ENCODE measurements around the gene SERPINE1. TPM values are rescaled to one million over a fixed set of nuclear protein-coding genes. Genes with fewer than 3 reads are reported as not detected.
"Not testable (repeated sequence)": the region's sequence is repeated elsewhere in the genome, so short reads cannot be mapped to it uniquely, and the experiment has no call there.

Gene SERPINE1
- total RNA-seq, 4 donors from 2014 or later: 2.4 to 8.3 (median 3.3) TPM

DNA sequence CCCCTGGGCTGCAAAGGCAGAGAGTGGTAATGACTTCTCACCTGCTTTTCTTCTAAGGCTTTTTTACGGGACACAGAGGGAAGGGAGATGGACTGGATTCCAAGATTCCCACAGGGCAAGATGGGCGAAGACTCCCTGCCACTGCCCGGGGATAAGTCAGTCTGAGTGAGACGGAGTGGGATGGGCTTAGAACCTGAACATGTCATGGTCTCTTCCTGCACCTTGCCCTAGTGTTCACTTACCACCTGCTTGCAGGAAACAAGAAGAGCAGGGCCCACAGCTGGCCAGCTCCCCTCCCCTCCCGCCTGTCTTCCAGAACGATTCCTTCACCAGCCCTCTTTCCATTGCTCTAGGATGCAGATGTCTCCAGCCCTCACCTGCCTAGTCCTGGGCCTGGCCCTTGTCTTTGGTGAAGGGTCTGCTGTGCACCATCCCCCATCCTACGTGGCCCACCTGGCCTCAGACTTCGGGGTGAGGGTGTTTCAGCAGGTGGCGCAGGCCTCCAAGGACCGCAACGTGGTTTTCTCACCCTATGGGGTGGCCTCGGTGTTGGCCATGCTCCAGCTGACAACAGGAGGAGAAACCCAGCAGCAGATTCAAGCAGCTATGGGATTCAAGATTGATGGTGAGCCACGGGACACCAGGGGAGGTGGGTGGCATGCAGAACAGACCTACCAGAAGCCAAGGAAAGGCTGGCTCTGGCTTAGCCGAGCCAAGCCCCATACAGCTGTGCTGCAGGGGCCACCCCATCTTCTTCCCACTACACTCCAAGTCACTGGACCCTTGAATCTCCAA is 1.3 kb downstream of the SERPINE1 start:
- Histone ChIP-seq H3K27me3 (no peaks in the 10 kb centered on the region), H3K36me3 (no peaks in the 10 kb centered on the region), H3K4me3 (peak overlapping the region in 1 of 4 donors; percentile 19), H3K4me1 (peaks cover 0 to 30% (median 6%) of the 10 kb centered on the region in 4 donors), H3K27ac (no peak overlapping the region), H3K9me3 (no peaks in the 10 kb centered on the region)
- no peak for TF ChIP-seq POLR2A (IDR thresholded peaks at IDR 0.05)
- TF ChIP-seq, protein P1, sequence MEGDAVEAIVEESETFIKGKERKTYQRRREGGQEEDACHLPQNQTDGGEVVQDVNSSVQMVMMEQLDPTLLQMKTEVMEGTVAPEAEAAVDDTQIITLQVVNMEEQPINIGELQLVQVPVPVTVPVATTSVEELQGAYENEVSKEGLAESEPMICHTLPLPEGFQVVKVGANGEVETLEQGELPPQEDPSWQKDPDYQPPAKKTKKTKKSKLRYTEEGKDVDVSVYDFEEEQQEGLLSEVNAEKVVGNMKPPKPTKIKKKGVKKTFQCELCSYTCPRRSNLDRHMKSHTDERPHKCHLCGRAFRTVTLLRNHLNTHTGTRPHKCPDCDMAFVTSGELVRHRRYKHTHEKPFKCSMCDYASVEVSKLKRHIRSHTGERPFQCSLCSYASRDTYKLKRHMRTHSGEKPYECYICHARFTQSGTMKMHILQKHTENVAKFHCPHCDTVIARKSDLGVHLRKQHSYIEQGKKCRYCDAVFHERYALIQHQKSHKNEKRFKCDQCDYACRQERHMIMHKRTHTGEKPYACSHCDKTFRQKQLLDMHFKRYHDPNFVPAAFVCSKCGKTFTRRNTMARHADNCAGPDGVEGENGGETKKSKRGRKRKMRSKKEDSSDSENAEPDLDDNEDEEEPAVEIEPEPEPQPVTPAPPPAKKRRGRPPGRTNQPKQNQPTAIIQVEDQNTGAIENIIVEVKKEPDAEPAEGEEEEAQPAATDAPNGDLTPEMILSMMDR (IDR thresholded peaks at IDR 0.05): no peak
- DNase-seq: no peak

DNA sequence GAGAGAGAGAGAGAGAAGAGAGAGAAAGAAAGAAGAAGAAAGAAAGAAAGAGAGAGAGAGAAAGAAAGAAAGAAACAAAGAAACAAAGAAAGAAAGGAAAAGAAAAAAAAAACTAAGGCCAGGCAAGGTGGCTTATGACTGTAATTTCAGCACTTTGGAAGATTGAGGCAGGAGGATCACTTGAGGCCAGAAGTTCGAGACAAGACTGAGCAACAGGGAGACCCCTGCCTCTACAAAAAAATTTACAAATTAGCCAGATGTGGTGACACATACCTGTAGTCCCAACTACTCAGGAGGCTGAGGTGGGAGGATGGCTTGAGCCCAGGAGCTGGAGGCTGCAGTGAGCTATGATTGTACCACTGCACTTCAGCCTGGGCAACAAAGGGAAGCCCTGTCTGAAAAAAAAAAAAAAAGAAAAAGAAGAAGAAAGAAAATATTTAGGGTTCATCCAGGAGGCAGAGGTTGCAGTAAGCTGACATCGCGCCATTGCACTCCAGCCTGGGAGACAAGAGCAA is 2.8 kb downstream of the SERPINE1 start:
- Histone ChIP-seq H3K4me1 (peaks cover 0 to 24% (median 6%) of the 10 kb centered on the region in 4 donors), H3K27ac (no peak overlapping the region), H3K27me3 (no peaks in the 10 kb centered on the region), H3K36me3 (no peaks in the 10 kb centered on the region), H3K4me3 (no peak overlapping the region), H3K9me3 (no peaks in the 10 kb centered on the region)
- no peak for DNase-seq
- TF ChIP-seq, protein P1 (IDR thresholded peaks at IDR 0.05): no peak
- TF ChIP-seq POLR2A (IDR thresholded peaks at IDR 0.05): no peak

DNA sequence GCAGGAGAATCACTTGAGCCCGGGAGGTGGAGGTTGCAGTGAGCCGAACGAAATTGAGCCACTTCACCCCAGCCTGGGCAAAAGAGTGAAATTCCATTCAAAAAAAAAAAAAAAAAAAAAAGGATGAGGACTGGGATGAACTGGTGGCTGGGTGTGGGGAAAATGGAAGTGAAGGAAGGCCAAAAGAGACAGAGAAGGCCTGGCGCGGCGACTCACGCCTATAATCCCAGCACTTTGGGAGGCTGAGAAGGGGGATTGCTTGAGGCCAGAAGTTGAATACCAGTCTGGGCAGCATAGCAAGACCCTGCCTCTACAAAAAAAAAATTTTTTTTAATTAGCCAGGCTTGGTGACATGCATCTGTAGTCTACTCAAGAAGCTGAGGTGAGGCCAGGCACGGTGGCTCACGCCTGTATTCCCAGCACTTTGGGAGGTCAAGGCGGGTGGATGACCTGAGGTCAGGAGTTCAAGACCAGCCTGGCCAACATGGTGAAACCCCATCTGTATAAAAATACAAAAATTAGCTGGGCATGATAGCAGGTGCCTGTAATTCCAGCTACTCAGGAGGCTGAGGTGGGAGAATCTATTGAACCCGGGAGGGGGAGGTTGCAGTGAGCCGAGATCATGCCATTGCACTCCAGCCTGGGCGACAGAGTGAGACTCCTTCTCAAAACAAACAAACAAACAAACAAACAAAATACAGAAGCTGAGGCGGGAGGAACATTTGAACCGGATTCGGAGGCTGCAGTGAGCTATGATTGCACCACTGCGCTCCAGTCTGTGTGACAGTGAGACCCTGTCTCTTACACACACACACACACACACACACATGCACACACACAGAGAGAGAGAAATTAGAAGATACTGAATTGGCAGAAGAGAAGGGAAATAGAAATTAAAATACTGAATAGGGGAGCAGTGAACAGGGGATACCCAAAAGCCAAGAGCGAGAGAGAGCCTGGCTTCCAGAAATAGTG is 6.0 kb downstream of the SERPINE1 start:
- not testable (repeated sequence) for H3K4me3 ChIP-seq, H3K36me3 ChIP-seq, H3K4me1 ChIP-seq, DNase-seq, H3K27ac ChIP-seq, H3K27me3 ChIP-seq, H3K9me3 ChIP-seq

DNA sequence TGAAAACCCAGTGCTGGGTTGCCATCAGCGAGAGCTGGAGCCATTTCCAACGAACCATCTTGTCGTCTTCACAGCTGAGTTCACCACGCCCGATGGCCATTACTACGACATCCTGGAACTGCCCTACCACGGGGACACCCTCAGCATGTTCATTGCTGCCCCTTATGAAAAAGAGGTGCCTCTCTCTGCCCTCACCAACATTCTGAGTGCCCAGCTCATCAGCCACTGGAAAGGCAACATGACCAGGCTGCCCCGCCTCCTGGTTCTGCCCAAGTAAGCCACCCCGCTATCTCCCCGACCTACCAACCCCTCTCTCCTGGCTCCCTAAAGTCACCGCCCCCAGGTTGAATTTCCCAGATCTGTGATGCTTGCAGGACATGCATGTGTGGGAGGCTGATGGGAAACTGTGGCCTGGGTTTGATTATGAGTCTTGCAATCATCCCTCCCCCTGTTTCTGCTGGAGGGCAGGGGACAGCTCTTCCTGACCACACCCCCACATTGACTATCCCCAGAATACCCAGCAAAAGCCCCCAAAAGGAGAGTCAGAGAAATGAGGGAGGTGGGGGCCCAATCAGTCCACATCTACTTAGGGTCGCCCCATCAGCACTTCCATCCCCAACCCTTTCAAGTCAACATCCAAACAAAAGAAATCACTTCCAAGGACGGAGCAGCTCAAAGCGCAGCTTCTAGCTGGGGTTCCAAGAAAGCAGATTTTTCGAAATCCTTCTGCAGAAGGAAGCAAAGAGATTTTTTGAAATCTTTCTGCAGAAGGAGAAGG is 6.9 kb downstream of the SERPINE1 start:
- Histone ChIP-seq H3K4me1 (peaks cover 0 to 16% (median 3%) of the 10 kb centered on the region in 4 donors), H3K27ac (no peak overlapping the region), H3K9me3 (no peaks in the 10 kb centered on the region), H3K27me3 (no peaks in the 10 kb centered on the region), H3K4me3 (no peak overlapping the region), H3K36me3 (no peaks in the 10 kb centered on the region)
- no peak for DNase-seq
- TF ChIP-seq, protein P1 (IDR thresholded peaks at IDR 0.05): no peak
- TF ChIP-seq POLR2A (IDR thresholded peaks at IDR 0.05): no peak

DNA sequence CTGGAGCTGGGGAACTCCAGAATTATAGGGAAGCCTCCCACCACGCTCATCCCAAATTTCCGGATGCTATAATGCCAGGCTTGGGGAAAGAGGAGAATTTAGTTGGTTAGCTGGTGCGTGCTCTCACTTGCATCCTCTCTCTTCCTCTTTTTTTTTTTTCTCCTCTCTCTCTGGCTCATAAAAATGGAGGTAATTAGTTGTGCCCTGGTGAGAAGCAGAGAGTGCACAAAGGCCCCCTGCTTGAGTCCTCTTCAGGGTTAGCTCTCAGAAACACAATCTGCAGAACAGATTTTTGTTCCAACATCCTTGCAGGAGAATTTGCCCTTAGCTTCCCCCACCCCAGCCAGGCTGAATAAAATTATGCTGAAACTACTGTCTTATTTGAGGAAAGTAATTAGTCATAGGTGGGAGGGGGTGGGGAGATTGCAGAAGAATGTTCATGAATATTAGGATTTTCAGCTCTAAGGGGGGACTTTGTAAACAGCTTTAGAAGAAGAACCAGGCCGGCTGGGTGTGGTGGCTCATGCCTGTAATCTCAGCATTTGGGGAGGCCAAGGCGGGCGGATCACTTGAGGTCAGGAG is 7.6 kb downstream of the SERPINE1 start:
- H3K4me1 ChIP-seq: peaks cover 0 to 19% (median 3%) of the 10 kb centered on the region in 4 donors
- TF ChIP-seq, protein P1 (IDR thresholded peaks at IDR 0.05): no peak
- no peak for TF ChIP-seq POLR2A (IDR thresholded peaks at IDR 0.05)
- DNase-seq: no peak

More for the DNA sequence above, 7.6 kb downstream of the SERPINE1 start:
- H3K27ac ChIP-seq: no peak overlapping the region
- no peaks in the 10 kb centered on the region for H3K27me3 ChIP-seq
- no peak overlapping the region for H3K4me3 ChIP-seq
- H3K36me3 ChIP-seq: no peaks in the 10 kb centered on the region
- no peaks in the 10 kb centered on the region for H3K9me3 ChIP-seq

All from Peyer's patch (tissue), 4 donors.